Measurements from ENCODE around the gene DTNB. TPM values are rescaled to one million over a fixed set of nuclear protein-coding genes. Genes with fewer than 3 reads are reported as not detected.

The DTNB gene
- total RNA-seq, 1 experiment from 2014 or later = 2.6 TPM

DNA sequence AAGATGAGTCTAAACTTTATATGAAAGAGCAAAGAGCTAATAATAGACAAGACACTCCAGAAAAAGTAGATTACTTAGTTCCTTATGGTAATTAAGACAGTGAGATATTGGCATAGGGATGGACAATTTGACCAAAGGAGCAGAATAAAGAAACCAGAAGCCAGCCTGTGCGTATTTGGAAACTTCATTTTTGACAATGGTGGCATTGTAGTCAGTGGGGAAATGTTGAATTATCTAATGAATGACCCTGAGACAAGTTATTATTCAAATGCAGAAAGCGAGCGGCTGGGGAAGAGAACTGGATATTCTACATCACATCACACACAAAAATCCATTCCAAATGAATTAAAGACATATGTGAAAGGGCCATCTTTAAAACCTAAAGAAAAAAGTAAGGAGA lies 144.3 kb downstream of the DTNB start:
- Histone ChIP-seq H3K4me3 (no peak overlapping the region), H3K4me1 (replicated peaks) (peaks cover 9% of the 10 kb centered on the region; the same call in 1 of the 2 replicates), H3K36me3 (no peaks in the 10 kb centered on the region), H3K27me3 (replicated peaks) (no peaks in the 10 kb centered on the region), H3K9me3 (replicated peaks) (no peaks in the 10 kb centered on the region), H3K27ac (no peak overlapping the region)
- DNase-seq (ENCODE audit: low read depth in 1 of 2, low spot score in 2 of 2) = no peak

DNA sequence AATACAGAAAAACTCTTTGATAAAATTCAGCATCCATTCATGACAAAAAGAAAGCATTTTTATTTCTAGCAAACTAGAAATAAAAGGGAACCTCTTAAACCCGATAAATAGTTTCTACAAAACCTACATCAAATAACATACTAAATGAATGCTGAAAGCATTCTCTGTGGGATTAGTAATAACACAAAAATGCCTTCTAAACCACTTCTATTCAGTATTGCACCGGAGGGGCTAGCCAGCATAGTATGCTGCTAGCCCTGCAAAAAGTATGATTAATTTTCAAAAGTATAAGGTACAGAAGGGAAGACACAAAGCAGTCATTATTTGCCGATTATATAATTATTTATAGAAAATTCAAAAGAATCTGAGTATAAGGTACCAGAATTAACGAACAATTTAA lies 145.2 kb downstream of the DTNB start:
- peak overlapping the region; percentile 52 for H3K27ac ChIP-seq
- H3K4me1 ChIP-seq (replicated peaks) = peaks cover 9% of the 10 kb centered on the region; the same call in 1 of the 2 replicates
- H3K27me3 ChIP-seq (replicated peaks) = no peaks in the 10 kb centered on the region
- H3K4me3 ChIP-seq = no peak overlapping the region
- peak in 1 of 2 experiments; percentile 67 for DNase-seq (ENCODE audit: low read depth in 1 of 2, low spot score in 2 of 2)
- H3K36me3 ChIP-seq = no peaks in the 10 kb centered on the region
- H3K9me3 ChIP-seq (replicated peaks) = no peaks in the 10 kb centered on the region

DNA sequence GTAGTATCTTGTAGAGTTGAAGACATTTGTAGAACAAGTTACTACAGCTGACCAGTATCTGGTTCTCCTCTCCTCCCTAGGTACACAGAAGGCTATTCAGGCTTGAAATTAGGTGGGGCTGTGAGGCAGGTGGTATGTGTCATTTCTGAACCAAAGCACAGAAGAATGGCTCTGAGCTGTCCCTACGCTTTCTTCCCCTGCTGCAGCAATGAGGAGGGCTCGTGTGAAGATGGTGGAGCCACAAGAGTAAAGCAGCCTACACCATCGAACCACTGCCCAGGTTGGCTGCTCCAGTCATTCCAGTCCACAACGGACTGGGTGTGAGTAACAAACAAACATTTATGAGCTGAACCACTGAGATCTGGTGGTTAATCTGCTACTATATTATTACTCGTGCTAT lies 148.9 kb downstream of the DTNB start:
- H3K27me3 ChIP-seq (replicated peaks) = no peaks in the 10 kb centered on the region
- H3K27ac ChIP-seq = no peak overlapping the region
- no peaks in the 10 kb centered on the region for H3K9me3 ChIP-seq (replicated peaks)
- no peak for DNase-seq (ENCODE audit: low read depth in 1 of 2, low spot score in 2 of 2)
- H3K4me3 ChIP-seq = no peak overlapping the region
- peaks cover 14% of the 10 kb centered on the region for H3K4me1 ChIP-seq (replicated peaks)
- H3K36me3 ChIP-seq = no peaks in the 10 kb centered on the region

DNA sequence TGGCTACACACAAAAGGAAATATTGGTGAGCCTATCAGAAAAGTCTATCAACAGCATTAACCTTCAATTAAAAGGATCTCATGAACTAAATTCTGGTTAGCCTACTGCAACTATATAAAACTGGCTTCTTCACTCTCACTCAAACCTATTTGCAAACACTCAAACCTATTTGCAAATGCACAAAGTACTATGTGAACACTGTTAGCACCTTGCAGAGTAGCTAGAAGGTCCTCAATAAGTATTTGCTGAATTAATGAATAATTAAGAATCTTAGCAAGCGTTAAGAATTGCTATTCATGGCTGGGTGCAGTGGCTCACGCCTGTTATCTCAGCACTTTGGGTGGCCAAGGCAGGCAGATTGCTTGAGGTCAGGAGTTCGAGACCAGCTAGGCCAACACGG lies 150.3 kb downstream of the DTNB start:
- Histone ChIP-seq H3K27me3 (replicated peaks) (no peaks in the 10 kb centered on the region), H3K27ac (no peak overlapping the region), H3K4me1 (replicated peaks) (peaks cover 11% of the 10 kb centered on the region), H3K4me3 (no peak overlapping the region), H3K36me3 (no peaks in the 10 kb centered on the region), H3K9me3 (replicated peaks) (no peaks in the 10 kb centered on the region)
- DNase-seq (ENCODE audit: low read depth in 1 of 2, low spot score in 2 of 2) = no peak

DNA sequence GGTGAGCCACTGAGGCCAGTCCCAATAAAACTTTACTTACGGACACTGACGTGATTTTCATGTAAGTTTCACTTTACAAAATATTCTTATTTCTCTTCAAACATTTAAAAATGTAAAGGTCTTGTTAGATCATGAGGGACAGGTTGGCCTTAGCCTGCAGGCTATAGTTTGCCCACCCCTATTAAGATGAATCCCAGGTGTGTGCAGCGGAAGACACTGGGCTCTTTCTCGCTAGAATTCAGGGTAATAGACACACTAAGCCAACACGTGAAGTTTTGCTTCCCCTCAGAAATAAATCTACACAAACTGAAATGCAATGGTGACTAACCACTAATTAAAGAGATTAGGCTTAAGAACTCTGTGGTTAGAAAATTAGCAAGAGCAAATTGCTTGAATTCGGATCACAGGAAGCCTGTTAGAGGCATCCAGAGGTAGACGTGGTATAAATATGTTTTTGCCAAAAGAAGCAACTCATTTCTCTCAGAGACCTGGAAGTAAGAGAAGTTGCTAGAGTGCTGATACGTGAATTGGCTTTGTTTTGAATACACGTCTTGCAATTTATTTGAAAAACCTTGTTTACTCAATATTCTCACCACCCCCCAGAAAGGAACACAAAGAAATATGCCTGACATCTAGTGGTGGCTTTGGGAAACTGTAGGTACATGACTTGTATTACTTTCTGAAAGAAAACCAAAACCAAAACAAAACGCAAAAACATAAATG lies 151.6 kb downstream of the DTNB start:
- H3K27me3 ChIP-seq (replicated peaks) = no peaks in the 10 kb centered on the region
- H3K4me3 ChIP-seq = peak overlapping the region; percentile 27
- H3K4me1 ChIP-seq (replicated peaks) = peaks cover 5% of the 10 kb centered on the region
- no peaks in the 10 kb centered on the region for H3K9me3 ChIP-seq (replicated peaks)
- peak in 1 of 2 experiments; percentile 71 for DNase-seq (ENCODE audit: low read depth in 1 of 2, low spot score in 2 of 2)
- no peak overlapping the region; the same call in 1 of the 2 replicates for H3K27ac ChIP-seq
- H3K36me3 ChIP-seq = no peaks in the 10 kb centered on the region

DNA sequence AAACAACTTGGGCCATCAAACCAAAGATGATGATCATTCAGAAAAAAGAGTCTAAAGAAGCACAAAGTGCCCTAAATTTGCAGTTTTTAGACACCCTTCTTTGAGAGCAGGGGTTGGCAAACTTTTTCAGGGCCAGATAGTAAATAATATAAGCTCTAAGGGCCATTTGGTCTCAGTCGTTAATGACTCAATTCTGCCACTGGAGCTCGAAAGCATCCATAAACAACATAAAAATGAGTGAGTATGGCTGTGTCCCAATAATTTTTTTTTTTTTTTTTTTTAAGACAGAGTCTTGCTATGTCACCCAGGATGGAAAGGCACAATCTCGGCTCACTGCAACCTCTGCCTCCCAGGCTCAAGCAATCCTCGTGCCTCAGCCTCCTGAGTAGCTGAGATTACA lies 152.3 kb downstream of the DTNB start:
- Histone ChIP-seq H3K9me3 (replicated peaks) (no peaks in the 10 kb centered on the region), H3K4me3 (no peak overlapping the region), H3K27ac (no peak overlapping the region), H3K4me1 (replicated peaks) (peaks cover 5% of the 10 kb centered on the region), H3K27me3 (replicated peaks) (no peaks in the 10 kb centered on the region), H3K36me3 (no peaks in the 10 kb centered on the region)
- DNase-seq (ENCODE audit: low read depth in 1 of 2, low spot score in 2 of 2) = no peak

DNA sequence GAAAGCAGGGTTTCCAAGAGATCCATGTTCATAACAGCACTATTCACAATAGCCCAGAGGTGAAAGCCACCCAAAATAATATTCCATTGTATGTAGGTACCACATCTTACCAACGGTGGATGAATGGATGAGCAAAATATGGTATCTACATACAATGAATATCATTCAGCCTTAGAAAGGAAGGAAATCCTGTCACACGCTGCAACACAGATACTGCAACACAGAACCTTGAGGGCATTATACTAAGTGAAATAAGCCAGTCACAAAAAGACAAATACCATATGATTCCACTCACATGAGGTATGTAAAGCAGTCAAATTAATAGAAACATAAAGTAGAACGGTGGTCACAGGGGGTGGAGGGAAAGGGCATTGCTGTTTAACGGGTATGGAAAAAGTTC lies 155.7 kb downstream of the DTNB start:
- DNase-seq (ENCODE audit: low read depth in 1 of 2, low spot score in 2 of 2) = no peak
- Histone ChIP-seq H3K4me3 (no peak overlapping the region), H3K27me3 (replicated peaks) (no peaks in the 10 kb centered on the region), H3K9me3 (replicated peaks) (no peaks in the 10 kb centered on the region), H3K4me1 (replicated peaks) (peaks cover 5% of the 10 kb centered on the region), H3K36me3 (no peaks in the 10 kb centered on the region), H3K27ac (no peak overlapping the region)

DNA sequence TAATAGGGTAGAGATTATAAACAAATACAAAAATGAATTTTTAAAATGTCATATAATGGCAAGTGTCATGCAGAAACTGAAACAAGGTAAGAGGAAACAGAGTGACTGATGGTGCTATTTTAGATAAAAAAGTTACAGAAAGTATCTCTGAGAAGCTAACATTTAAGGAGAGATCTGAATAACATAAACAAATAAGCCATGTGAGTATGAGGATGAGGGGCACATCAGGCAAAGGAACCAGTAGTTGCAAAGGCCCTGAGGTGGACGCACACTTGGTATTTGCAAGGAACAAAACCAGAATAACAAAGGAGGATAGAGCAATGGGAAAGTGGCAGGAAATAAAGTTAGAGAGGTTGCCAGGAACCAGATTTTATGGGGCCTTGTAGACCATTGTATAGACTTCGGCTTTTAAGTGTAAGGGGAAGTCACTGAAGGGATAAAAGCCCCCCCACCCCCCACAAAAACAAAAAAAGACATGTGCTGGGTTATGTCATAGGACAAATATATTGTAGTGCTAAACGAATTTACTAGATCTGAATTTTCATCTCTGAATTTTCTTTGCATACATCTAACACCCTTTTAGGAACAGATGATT lies 159.2 kb downstream of the DTNB start:
- Histone ChIP-seq H3K4me1 (replicated peaks) (no peaks in the 10 kb centered on the region), H3K9me3 (replicated peaks) (no peaks in the 10 kb centered on the region), H3K4me3 (no peak overlapping the region), H3K27ac (no peak overlapping the region), H3K36me3 (no peaks in the 10 kb centered on the region), H3K27me3 (replicated peaks) (no peaks in the 10 kb centered on the region)
- no peak for DNase-seq (ENCODE audit: low read depth in 1 of 2, low spot score in 2 of 2)

DNA sequence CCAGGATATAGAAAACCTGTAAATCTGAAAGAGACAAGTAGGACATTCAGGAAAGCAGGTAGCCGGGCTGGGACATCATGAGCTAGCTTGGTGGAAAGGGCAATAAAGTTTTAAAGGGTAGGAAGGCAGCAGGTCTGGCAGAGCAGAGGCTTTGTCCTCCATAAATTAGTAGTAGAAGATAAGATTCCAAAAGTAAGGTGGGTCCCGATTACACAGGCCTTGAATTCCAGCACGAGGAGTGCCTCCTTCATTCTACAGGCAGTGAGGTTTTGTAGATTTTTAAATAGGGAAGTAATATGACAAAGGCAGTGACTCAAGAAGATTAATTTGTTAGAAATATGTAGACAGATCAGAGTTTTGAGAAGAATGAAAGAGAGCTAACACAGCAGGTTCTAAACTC lies 160.7 kb downstream of the DTNB start:
- H3K36me3 ChIP-seq = no peaks in the 10 kb centered on the region
- H3K4me3 ChIP-seq = no peak overlapping the region
- no peak for DNase-seq (ENCODE audit: low read depth in 1 of 2, low spot score in 2 of 2)
- H3K27me3 ChIP-seq (replicated peaks) = no peaks in the 10 kb centered on the region
- no peaks in the 10 kb centered on the region for H3K9me3 ChIP-seq (replicated peaks)
- no peak overlapping the region for H3K27ac ChIP-seq
- H3K4me1 ChIP-seq (replicated peaks) = no peaks in the 10 kb centered on the region

DNA sequence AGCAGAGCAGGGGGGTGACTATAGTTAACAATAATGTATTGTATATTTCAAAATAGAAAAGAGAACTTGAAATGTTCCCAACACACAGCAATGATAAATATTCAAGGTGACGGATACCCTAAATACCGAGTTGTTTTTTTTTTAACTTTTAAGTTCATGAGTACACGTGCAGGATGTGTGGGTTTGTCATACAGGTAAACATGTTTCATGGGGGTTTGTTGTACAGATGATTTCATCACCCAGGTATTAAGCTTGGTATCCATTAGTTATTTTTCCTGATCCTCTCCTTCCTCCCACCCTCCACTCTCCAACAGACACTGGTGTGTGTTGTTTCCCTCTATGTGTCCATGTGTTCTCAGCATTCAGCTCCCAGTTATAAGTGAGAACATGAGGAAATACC lies 167.2 kb downstream of the DTNB start:
- H3K9me3 ChIP-seq (replicated peaks) = no peaks in the 10 kb centered on the region
- no peaks in the 10 kb centered on the region for H3K36me3 ChIP-seq
- 0 out of 2 replicates have a peak, but pooled peaks cover 2% of the 10 kb centered on the region for H3K27me3 ChIP-seq (replicated peaks)
- no peak for DNase-seq (ENCODE audit: low read depth in 1 of 2, low spot score in 2 of 2)
- no peaks in the 10 kb centered on the region for H3K4me1 ChIP-seq (replicated peaks)
- H3K27ac ChIP-seq = no peak overlapping the region
- no peak overlapping the region for H3K4me3 ChIP-seq

DNA sequence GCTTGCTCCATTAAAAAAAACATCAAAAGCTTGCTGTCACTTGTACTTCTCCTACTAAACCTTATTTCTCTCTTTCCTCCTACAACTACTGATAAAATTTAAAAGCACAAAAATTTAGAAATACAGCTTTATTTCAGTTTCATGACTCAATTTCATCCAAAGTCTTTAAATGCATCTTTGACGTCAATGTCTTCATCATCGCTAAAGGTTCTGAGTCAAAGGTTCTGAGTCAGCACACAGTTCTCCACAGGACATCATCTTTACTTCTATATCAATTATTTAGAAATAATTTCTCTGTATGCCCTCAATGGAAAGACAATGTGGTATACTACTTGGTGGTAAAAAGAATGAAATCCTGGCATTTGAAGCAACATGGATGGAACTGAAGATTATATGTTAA lies 167.8 kb downstream of the DTNB start:
- no peaks in the 10 kb centered on the region for H3K4me1 ChIP-seq (replicated peaks)
- no peak overlapping the region for H3K4me3 ChIP-seq
- no peak for DNase-seq (ENCODE audit: low read depth in 1 of 2, low spot score in 2 of 2)
- no peaks in the 10 kb centered on the region for H3K9me3 ChIP-seq (replicated peaks)
- no peak overlapping the region for H3K27ac ChIP-seq
- H3K36me3 ChIP-seq = no peaks in the 10 kb centered on the region
- H3K27me3 ChIP-seq (replicated peaks) = 0 out of 2 replicates have a peak, but pooled peaks cover 2% of the 10 kb centered on the region

DNA sequence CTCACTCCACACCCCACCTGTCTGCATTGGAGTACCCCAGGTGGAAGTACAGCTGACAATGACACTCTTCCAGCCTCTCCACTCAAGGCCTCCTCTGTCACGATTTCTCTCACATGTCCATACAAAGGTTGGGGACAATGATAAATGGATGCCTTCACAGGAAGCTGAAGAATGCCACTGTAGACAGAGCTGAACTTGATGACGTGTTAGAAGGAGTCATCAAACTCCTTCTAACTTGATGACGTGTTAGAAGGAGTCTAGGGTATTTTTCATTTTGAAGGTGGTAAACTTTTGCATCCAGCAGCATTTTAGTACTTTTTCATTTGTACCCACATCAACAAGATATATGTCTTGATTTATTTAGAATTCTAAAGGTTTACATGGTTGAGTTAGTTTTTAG lies 168.2 kb downstream of the DTNB start:
- Histone ChIP-seq H3K27ac (no peak overlapping the region), H3K27me3 (replicated peaks) (0 out of 2 replicates have a peak, but pooled peaks cover 2% of the 10 kb centered on the region), H3K9me3 (replicated peaks) (no peaks in the 10 kb centered on the region), H3K4me1 (replicated peaks) (no peaks in the 10 kb centered on the region), H3K36me3 (no peaks in the 10 kb centered on the region), H3K4me3 (no peak overlapping the region)
- no peak for DNase-seq (ENCODE audit: low read depth in 1 of 2, low spot score in 2 of 2)

DNA sequence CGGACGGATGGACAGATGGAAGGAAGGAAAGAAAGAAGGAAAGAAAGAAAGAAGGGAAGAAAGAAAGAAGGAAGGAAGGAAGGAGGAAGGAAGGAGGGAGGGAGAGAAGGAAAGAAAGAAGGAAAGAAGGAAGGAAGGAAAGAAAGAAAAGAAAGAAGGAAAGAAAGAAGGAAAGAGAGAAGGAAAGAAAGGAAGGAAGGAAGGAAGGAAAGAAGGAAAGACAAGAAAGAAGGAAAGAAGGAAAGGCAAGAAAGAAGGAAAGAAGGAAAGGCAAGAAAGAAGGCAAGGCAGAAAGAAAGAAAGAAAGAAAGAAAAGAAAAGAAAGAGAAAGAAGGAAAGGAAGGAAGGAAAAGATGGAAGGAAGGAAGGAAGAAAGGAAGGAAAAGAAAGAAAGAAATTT lies 169.1 kb downstream of the DTNB start:
- Histone ChIP-seq H3K9me3 (replicated peaks) (no peaks in the 10 kb centered on the region), H3K36me3 (no peaks in the 10 kb centered on the region), H3K4me1 (replicated peaks) (no peaks in the 10 kb centered on the region)

DNA sequence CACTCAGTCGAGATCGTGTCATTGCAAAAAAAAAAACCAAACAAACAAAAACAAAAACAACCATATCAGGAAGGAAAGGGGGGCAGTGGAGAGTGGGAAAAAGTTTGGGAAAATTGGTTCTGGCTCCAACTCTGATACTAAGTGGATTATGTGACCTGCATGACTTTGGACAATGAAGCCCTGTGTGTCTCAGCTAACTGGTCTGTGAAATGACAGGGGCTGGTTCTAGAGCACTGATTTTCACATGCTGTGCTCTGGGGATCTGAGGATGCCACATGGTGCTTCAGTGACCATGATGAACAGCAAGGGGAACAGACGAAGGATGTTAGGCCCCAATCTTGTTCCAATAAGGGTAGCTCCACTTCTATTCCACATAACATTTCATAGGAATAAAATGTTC lies 174.2 kb downstream of the DTNB start:
- no peak overlapping the region for H3K4me3 ChIP-seq
- no peaks in the 10 kb centered on the region for H3K4me1 ChIP-seq (replicated peaks)
- no peaks in the 10 kb centered on the region for H3K36me3 ChIP-seq
- H3K27me3 ChIP-seq (replicated peaks) = no peaks in the 10 kb centered on the region
- DNase-seq (ENCODE audit: low read depth in 1 of 2, low spot score in 2 of 2) = no peak
- H3K27ac ChIP-seq = no peak overlapping the region
- no peaks in the 10 kb centered on the region for H3K9me3 ChIP-seq (replicated peaks)

More for the DNA sequence above, 169.1 kb downstream of the DTNB start:
- H3K27ac ChIP-seq = no peak overlapping the region
- no peak for DNase-seq (ENCODE audit: low read depth in 1 of 2, low spot score in 2 of 2)
- H3K4me3 ChIP-seq = no peak overlapping the region
- H3K27me3 ChIP-seq (replicated peaks) = 0 out of 2 replicates have a peak, but pooled peaks cover 2% of the 10 kb centered on the region
